Forelimb muscle (tissue), 1 donor: ENCODE data around the gene NDUFS1. TPM values are rescaled to one million over a fixed set of nuclear protein-coding genes. Genes with fewer than 3 reads are reported as not detected.
"Not testable (repeated sequence)": the region's sequence is repeated elsewhere in the genome, so short reads cannot be mapped to it uniquely, and the experiment has no call there.

Experiments
- DNase-seq: peaks from one replicate; pipeline ENCODE4 v3.0.0-alpha.2; 2013; ENCODE audit warnings: low read depth
- polyA plus RNA-seq: library from polyadenylated mRNA; unstranded; fragments of 120-200 nt; gene quantifications from one replicate; pipeline ENCODE4 v1.2.1, GENCODE V29; 2013; ENCODE audit not compliant: insufficient read length

The NDUFS1 gene
- polyA plus RNA-seq, 1 donor = 65.0 TPM

DNA sequence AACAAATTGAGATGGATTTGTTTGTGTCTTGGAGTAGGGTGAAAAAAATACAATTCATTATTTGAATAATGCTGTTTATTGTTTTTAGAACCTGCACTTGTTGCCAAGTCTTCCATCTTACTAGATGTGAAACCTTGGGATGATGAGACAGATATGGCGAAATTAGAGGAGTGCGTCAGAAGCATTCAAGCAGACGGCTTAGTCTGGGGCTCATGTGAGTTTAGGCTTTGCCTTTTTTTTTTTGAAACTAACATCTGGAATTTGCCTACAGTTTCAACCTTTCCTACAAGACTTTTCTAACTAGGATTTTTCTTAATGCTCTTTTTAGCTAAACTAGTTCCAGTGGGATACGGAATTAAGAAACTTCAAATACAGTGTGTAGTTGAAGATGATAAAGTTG, 3.2 kb upstream of the NDUFS1 start:
- DNase-seq = not testable (repeated sequence)

DNA sequence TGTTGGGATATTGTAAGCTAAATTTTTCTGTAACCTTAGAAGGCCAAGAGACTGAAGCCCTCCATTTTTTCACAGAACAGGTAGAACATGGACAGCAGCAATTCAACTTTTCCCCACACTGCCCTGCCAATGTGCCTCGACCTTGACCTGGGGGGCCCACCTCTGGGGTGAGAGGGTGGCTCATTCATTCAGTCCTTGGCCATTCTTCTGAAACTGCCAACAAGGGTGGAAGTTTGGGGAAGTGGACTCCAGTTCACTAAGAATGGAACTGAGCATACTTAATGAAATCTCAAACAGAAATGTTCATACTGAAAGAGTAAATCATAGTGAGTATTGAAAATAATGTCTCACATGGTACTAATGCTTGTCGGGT, 1.5 kb upstream of the NDUFS1 start:
- no peak for DNase-seq

DNA sequence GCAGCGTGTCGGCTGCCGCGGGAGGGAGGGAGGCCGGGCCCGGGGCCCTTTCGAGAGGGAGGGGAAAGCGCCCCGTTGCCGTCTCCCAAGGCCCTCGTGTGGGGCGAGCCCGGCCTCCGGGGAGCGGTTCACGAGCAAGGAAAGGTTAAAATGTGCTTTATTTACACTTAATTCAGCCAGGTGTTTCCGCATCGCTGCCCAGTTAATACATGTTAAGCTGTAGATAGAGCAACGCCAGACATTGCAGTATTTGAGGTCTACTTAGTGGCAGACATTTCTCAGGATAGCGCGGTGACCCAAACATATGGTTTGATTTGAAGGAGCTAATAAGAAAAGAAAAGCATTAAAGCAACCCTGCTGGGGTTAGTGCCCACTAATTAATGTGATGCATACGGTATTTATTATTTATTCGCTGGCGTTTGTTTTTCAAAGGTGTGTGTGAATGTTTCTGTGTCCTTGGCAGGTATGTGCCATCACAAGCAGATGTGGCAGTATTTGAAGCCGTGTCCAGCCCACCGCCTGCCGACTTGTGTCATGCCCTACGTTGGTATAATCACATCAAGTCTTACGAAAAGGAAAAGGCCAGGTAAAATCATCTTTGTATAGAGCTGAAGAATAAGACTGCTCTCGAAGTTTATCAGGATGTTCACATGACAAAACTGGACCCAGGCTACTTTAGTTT, 1.0 kb upstream of the NDUFS1 start:
- no peak for DNase-seq

DNA sequence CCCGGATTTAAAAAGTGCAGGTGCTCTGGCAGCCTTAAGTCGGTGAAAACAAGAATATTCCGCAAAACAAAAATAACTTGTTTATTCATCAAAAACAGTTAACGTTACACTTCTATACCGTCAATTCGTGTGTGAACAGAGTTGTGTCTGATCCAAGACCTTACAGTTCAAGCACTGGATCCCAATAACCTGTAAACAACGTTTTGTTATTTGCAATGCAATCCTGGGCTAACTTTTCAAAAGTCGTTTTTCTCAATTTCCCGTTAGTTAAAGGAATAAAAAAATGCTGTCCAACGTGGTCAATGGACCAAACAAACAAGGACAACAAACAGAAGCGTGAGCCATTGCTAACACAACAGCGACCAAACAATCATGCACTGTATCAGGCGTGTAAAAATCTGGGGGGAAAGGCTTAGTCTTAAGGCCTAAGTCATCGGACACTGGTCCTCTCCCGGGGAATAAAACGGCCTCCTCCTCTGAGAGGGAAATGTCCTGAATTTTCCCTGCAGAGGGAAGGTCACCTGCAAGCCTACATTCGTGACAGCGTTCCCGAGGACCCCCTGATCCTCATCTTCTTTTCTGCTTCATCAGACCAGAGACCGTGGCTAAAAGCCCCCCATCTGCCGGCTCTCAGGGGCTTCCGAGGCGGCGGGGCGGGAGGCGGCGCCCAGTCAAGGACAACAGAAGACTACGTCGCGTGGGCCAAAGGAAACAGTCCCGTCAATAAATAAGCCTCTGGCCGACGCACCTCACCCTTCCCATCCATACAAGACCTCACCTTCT, 490 bp downstream of the NDUFS1 start:
- no peak for DNase-seq

DNA sequence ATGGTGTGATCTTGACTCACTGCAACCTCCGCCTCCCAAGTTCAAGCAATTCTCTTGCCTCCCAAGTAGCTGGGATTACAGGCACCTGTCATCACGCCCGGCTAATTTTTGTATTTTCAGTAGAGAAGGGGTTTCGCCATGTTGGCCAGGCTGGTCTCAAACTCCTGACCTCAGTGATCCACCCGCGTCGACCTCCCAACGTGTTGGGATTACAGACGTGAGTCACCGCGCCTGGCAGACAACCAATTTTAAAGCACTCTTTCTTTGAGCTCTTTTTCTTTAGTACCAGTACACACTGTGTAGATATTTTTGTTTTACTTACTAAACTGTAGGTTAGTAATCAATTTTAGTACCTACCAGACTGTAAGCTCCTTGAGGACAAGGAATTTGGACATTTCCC, 2.2 kb downstream of the NDUFS1 start:
- not testable (repeated sequence) for DNase-seq

DNA sequence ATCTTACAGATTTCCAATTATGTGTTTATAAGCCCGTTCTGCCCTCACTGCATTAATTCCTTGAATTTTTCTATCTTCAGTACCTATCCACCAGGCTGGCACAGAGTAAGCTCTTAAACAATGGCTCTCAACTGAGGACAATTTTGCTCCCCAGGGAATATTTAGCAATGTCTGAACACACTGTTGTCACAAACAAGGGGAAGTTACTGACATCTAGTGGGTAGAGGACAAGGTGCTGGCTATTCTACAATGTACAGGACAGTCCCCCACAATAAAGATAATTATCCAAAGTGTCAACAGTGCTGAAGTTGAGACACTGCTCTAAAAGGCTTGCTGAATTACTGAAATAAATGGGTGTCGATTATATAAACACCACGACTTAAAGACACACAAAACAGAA, 5.0 kb downstream of the NDUFS1 start:
- DNase-seq = no peak

DNA sequence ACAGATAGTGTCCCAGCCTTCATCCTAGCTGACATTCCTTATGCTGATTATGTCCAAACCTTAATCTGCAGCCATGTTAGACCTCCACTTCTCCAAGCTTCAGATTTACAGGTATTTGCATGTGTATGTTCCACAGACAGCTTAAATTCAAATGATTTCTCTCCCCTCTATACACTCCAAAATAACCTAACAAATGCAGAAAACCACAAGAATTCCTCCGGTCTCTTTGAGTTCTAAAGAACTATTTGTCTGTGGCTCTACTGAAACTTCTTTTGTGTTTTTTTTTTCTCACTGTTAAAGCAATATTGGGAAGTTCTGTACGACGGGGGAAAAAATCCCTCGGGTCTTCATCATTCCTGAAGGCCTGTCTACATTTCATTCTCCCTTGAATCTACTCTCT, 8.6 kb downstream of the NDUFS1 start:
- no peak for DNase-seq

DNA sequence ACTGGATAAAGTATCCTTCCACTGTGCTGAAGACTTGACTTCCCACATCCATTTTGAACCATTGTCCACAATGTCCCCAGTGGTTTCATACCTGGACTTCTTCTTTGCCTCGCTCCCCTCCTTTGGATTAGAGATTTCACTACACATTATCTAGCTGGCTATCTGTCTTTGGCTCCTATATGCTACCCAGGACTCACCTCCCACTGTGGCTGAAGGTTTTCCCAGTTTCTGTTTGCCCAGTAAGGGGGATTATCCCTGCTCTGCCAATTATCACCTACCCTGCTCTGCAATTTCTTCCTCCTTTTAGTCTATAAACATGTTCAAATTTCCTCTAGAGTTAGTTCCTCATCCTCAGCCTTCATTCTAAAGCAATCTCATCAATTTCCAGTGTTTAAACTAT, 9.1 kb downstream of the NDUFS1 start:
- DNase-seq = no peak

DNA sequence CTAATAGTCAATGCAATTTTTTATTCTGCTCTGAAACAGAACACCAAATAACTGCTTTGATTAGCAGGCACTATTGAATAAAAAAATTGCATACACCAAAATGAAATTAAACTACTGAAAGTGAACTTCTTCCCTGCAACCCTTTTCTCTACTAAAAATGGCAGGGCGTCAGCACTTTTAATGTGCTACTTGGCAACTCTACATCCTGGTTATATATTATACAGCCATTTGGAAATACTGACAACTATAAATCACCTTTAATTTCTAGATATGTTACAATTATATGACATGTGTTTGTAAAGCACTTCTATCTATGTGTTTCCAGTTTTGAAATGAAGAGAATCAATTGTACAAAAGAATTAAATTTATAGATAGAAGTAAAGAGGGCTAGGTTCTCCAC, 9.9 kb downstream of the NDUFS1 start:
- DNase-seq = no peak

DNA sequence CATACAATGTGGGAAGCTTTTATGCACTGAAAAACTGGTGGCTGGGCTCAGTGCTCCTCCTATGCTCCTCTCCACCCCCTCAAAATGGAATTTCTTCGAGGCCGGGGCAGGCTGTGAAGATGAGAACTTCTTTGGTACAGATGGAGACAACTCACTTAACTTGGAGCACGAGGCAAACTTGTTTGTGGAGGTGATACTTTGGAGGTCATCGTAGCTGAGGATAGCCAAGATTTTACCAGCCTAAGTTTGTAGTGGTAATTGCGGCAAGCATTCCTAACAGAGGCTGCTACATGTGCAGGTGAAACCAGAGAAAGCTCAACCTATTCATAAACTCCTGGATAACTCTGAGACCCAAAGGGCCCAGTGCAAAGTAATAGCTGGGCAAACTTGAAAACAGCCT, 13.6 kb downstream of the NDUFS1 start:
- DNase-seq = no peak

DNA sequence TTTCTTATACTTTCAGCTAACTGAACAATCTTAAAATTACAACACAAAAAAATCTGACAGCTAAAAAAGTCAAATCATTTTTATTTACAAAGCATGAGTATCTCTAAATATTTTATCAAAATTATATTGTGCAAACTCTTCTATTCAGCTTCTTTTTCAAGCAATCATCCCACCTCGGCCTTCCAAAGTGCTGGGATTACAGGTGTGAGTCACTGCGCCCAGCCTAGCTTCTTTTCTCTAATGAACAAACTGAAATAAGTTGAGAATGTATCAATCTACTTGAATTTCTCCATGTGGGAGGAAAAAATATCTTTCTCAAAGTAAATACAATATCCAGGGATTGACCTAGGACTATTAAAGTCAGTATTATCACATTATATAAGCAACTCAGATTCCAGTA, 14.9 kb downstream of the NDUFS1 start:
- no peak for DNase-seq

DNA sequence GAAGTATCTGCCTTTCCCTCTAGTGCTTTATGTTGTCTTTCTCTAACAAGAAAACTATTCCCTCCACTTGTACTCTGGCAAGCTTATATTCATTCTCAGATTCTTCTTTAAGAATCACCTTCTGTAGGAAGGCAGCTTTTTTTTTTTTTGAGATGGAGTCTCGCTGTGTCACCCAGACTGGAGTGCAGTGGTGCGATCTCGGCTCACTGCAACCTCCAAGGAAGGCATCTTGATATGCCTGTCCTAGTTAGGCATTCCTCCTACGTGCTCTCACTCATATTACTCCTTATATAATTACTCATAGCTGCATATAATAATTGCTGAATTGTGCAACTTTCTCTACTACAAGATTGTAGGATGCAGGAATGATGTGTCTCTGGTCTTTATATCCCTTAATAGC, 15.8 kb downstream of the NDUFS1 start:
- DNase-seq = no peak

DNA sequence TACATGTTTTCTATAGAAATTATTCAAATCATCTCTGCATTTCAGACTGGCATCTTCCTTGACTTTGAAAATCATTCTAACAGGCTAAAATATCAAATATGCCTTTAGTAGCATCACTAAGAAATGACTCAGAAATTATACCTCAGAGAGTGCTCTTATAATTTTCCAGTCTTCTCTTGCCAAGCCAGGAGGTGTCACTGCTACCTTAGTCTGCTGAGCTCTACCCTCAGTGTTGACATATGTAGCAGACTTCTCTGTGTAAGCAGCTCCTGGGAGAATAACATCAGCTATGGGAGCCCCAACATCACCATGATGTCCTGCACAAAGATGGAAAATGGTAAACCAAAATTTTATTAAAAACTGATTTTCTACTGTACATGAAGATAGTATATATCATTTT, 31.6 kb downstream of the NDUFS1 start:
- no peak for DNase-seq

DNA sequence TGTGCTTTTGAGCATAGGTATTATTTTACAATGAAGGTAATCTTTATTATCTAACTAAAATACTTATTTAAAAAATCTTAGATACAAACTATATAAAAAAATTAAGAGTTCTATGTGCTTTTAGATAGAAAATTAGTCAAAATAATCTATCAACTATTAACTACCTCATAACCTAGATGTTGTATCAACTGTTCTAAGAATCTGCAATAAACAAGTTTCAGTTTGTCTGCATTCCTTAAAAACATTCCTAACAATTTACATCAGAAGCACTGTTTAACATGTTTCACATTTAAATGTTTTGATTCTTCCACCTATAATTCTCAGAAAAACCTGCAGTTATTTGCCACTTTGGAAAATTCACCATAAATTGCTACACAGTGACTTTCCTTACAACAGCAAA, 33.3 kb downstream of the NDUFS1 start:
- no peak for DNase-seq

DNA sequence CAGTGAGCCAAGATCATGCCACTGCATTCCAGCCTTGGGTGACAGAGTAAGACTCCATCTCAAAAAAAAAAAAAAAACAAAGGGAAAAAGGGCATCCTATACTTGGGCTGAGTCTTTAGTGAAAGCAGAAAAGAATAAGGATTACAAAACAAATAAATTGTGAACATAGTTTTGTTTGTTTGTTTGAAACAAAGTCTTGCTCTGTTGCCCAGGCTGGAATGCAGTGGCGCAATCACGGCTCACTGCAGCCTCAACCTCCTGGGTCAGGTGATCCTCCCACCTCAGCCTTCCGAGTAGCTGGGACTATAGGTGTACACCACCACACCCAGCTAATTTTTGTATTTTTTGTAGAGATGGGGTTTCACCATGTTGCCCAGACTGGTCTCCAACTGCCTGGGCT, 36.7 kb downstream of the NDUFS1 start:
- DNase-seq = not testable (repeated sequence)

DNA sequence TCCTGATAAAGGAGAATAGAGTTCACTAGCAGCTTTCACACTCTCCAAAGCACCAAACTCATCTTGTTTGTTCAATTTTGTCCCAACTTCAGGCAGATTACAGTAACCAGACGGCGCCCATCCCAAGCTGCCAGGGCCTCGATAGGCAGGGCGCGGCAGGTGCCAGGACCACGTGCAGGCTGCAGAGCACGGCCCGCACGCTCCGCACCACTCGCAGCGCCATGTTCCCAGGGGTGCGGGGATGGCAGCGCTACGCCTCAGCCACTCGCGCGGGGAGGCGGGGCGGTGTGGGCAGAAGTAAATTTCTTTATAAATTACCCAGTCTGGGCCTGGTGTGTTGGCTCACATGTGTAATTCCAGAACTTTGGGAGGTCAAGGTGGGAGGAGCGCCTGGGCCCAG, 43.0 kb downstream of the NDUFS1 start:
- no peak for DNase-seq

DNA sequence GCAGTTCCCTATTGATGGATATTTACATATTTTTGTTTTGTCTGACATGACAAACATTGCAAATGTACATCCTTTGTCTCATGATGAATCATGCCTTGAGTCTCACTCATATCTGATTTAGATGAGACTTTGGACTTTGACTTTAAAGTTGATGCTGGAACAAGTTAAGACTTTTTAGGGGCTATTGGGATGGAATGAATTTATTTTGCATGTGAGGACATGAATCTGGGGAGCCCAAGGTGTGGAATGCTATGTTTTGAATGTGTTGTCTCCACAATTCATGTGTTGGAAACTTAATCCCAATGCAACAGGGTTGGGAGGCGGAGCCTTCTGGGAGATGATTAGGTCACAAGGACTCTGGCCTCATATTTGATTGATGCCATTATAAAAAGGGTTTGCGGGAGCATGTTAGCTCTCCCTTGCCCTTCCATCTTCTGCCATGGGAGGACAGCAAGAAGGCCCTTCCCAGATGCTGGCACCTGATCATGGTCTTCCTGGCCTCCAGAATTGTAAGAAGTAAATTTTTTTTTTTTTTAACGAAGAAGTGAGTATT, 44.1 kb downstream of the NDUFS1 start:
- no peak for DNase-seq

DNA sequence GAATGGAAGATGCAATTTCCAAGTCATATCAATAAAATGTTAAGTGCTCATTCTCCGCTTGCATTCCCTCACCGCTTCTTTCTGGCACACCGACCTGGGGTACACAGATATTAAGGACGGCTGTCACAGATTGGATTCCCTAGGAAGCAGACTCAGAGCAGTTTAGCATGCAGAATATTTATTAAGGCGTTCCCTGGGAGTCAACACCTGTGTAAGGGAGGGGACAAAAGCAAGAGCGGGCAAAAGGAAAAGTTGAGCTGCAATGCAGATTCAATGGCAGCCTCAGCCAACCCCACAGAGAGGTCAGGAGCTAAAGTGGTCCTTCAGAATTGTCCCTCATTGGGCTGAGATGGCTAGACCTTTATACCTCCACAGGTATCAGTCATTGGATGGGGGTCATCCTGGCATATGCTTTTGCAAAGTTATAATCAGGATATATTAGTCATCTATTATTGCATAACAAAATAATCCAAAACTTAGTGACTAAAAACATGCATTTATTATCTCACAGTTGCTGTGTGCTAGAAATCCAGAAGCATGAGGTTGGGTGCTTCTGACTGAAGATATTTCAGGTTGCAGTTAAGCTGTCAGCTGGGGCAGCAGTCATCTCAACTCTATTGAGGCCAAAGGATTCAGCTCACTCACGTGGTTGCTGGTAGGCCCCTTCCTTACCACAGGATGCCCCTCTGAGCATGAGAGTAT, 46.2 kb downstream of the NDUFS1 start:
- DNase-seq = no peak

DNA sequence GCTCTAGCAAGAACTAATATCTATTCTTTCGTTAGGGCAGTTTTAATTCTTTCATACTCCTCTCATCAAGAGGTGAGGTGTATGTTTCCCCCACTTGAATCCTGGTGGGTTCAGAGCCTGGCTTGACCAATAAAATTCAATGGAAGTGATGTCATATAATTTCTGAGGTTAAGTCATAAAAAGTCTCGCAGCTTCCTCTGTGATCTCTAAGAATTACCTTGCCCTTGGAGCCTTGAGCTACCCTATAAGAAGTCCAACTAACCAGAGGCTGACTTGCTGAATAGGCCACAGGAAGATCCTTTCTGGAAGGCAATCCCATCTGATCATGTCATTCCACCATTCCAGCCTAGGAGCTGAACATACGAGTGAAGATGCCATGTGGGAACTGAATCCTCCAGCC, 47.1 kb downstream of the NDUFS1 start:
- no peak for DNase-seq

DNA sequence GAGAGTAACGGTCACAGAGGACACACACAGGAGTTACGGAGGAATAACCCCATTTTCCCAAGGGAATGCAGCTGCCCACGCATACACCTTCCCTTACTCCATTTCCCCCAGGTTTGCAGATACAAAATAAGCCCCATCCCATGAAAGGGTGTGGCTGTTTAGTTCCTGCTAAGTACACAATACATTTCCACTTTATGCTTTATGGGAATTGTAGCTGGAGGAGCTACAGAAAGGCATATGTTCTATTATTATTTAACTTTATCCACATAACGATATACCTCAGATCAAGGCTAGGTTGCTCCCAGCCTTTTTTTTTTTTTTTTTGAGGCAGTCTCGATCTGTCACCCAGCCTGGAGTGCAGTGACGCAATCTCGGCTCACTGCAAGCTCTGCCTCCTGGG, 50.5 kb downstream of the NDUFS1 start:
- no peak for DNase-seq

DNA sequence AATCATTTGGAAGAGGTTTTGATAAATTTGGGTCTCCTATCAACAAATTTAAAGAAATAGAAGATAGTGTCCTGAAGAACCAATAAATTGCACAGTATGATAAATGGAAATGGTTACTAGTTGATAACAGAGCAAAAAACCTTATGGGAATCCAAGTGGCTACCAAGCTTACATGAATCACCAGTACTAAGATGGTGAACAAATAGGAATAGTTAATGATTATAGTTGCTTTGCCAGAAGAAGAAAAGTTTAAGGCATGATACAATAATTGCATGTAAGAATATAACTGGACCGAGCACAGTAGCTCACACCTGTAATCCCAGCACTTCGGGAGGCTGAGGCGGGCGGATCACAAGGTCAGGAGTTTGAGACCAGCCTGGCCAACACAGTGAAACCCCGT, 53.7 kb downstream of the NDUFS1 start:
- no peak for DNase-seq

DNA sequence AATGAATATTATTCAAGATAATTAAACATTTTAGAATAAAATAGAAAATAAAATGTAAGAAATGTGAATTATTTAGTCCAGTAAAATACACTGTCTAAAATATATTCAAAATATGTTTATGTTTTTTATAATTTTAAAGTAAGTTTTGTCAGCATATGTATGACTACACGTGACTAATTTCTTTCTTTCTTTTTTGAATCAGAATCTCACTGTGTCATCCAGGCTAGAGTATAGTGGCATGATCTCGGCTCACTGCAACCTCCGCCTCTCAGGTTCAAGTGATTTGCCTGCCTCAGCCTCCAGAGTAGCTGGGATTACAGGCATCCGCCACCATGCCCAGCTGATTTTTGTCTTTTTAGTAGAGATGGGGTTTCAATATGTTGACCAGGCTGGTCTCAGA, 54.2 kb downstream of the NDUFS1 start:
- no peak for DNase-seq

DNA sequence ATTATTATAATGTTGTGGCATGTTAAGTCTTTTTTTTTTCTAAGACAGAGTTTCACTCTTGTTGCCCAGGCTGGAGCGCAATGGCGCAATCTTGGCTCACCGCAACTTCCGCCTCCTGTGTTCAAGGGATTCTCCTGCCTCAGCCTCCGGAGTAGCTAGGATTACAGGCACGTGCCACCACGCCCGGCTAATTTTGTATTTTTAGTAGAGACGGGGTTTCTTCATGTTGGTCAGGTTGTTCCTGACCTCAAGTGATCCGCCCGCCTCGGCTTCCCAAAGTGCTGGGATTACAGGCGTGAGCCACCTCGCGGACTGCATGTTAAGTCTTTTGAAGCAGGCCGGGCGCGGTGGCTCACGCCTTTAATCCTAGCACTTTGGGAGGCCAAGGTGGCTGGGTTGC, 60.4 kb downstream of the NDUFS1 start:
- DNase-seq = not testable (repeated sequence)
